ENCODE measurements around the gene EML1.

DNA sequence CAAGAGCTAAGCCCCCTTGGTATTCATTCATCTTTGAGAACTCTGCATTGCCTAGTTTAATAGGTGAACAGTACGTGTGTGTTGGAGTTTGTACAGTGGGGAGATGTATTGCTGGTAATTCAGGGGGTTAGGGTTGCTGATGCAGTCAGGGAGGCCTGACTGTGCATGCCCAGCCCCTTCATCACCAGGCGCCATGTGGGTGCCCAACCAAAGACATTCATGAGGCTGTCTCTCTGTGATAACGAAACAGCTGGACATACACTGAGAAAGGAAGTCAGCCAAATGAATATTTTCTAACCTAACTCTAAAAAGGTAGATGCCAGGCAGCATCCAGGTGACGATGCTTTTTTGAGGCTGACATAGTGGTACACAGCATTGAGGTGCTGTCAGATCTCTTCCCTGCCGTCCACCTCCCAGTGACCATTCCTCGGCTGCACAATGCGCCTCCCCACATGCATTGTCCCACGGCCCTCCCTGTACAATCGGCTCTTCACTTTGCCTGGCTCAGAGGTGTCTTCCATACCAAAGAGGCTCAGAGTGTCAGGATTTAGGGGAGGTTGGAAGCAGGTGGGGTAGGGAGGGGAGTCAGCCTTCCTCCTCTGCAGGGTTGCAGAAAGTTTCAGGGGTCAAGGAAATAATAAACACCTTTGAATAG, 19.0 kb downstream of the EML1 start:
- TF ChIP-seq POLR2A (IDR thresholded peaks at IDR 0.05) (no peak), POLR2AphosphoS5 (IDR thresholded peaks at IDR 0.05) (no peak)
- TF ChIP-seq, protein P1, sequence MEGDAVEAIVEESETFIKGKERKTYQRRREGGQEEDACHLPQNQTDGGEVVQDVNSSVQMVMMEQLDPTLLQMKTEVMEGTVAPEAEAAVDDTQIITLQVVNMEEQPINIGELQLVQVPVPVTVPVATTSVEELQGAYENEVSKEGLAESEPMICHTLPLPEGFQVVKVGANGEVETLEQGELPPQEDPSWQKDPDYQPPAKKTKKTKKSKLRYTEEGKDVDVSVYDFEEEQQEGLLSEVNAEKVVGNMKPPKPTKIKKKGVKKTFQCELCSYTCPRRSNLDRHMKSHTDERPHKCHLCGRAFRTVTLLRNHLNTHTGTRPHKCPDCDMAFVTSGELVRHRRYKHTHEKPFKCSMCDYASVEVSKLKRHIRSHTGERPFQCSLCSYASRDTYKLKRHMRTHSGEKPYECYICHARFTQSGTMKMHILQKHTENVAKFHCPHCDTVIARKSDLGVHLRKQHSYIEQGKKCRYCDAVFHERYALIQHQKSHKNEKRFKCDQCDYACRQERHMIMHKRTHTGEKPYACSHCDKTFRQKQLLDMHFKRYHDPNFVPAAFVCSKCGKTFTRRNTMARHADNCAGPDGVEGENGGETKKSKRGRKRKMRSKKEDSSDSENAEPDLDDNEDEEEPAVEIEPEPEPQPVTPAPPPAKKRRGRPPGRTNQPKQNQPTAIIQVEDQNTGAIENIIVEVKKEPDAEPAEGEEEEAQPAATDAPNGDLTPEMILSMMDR (IDR thresholded peaks at IDR 0.05) = no peak
